Vagina (tissue), 2 donors: ENCODE results near the gene RAB3IL1. TPM values are rescaled to one million over a fixed set of nuclear protein-coding genes. Genes with fewer than 3 reads are reported as not detected.

Experiments
- DNase-seq, 2 donors: peaks; one replicate each; pipeline ENCODE4 v3.0.0-alpha.2; 2017; ENCODE audit errors: extremely low spot score in 2 of 2
- H3K27ac ChIP-seq: fragments of 200-600 bp; sonication (generic); one replicate; pipeline ENCODE4 v1.5.1; 2019
- H3K27me3 ChIP-seq: fragments of 200-600 bp; sonication (generic); one replicate; pipeline ENCODE4 v1.5.1; 2019
- H3K36me3 ChIP-seq, 2 donors: fragments of 200-600 bp; sonication (generic); one replicate each; pipeline ENCODE4 v1.5.1; 2017 to 2019
- H3K4me1 ChIP-seq: fragments of 200-600 bp; sonication (generic); one replicate; pipeline ENCODE4 v1.5.1; 2019
- H3K4me3 ChIP-seq, 2 donors: fragments of 200-600 bp; sonication (generic); 1 replicate in 1 of 2; 2 replicates in 1 of 2; pipeline ENCODE4 v1.5.1; 2016 to 2019
- H3K9me3 ChIP-seq: fragments of 200-600 bp; sonication (generic); one replicate; pipeline ENCODE4 v1.5.1; 2019
- CTCF ChIP-seq, 3 experiments: fragments of 450-650 bp in 2 of 3; fragments of 200-600 bp in 1 of 3; sonication (generic) in 1 of 3; IDR thresholded peaks; one replicate each; pipeline ENCODE4 v1.5.1; 2017 to 2019; ENCODE audit warnings: antibody characterized with exemption in 3 of 3, mild to moderate bottlenecking in 2 of 3, moderate library complexity in 2 of 3
- POLR2A ChIP-seq, 2 donors: fragments of 450-650 bp; IDR thresholded peaks; one replicate each; pipeline ENCODE4 v1.6.1; 2017; ENCODE audit warnings: antibody characterized with exemption in 2 of 2, mild to moderate bottlenecking in 2 of 2, moderate library complexity in 2 of 2
- POLR2AphosphoS5 ChIP-seq, 2 donors: sonication (generic); formaldehyde crosslinking; IDR thresholded peaks; one replicate each; pipeline ENCODE4 v1.9.0; 2017; ENCODE audit warnings: antibody characterized with exemption in 2 of 2, mild to moderate bottlenecking in 2 of 2, low read depth in 1 of 2; ENCODE audit not compliant: insufficient read depth in 1 of 2
- intact Hi-C: fragments of 100-400 bp; cut with DNase I; formaldehyde crosslinking; loops from one replicate; pipeline ENCODE4 v1.15.1; 2023
- microRNA-seq: library from miRNA; unstranded; fragments of <30 nt; microRNA quantifications from one replicate; pipeline ENCODE4, GENCODE V29; 2017; ENCODE audit warnings: borderline number of aligned reads, borderline replicate concordance
- small RNA-seq: library from RNA; depleted of rRNA; stranded (forward); fragments of <200 nt; gene quantifications from one replicate; pipeline ENCODE3, GENCODE V24; 2016
- total RNA-seq: library from RNA; depleted of rRNA; stranded (reverse); fragments of >200 nt; gene quantifications from one replicate; pipeline ENCODE4 v1.2.3, GENCODE V29; 2016

The RAB3IL1 gene
- total RNA-seq, 1 donor from 2014 or later, result 32.2 TPM

- H3K4me3 ChIP-seq, result no peak overlapping the region
- peaks cover 0 to 32% of the 10 kb centered on the region in 2 donors for H3K36me3 ChIP-seq
- H3K27me3 ChIP-seq, result no peaks in the 10 kb centered on the region
- no peak for TF ChIP-seq CTCF (IDR thresholded peaks at IDR 0.05)
- no peak for TF ChIP-seq POLR2A (IDR thresholded peaks at IDR 0.05)
- TF ChIP-seq POLR2AphosphoS5 (IDR thresholded peaks at IDR 0.05; ENCODE audit: insufficient read depth in 1 of 2, low read depth in 1 of 2), result no peak
- no peaks in the 10 kb centered on the region for H3K9me3 ChIP-seq
- intact Hi-C loops, result no loop called here
- DNase-seq, result no peak
- no peaks in the 10 kb centered on the region for H3K4me1 ChIP-seq
- no peak overlapping the region for H3K27ac ChIP-seq
Observed at GRCh38 chr11:61851113-61851899, 66.1 kb downstream of the RAB3IL1 start.

- no peak overlapping the region for H3K27ac ChIP-seq
- H3K27me3 ChIP-seq, result no peaks in the 10 kb centered on the region
- no peak for TF ChIP-seq POLR2AphosphoS5 (IDR thresholded peaks at IDR 0.05; ENCODE audit: insufficient read depth in 1 of 2, low read depth in 1 of 2)
- no peak for TF ChIP-seq CTCF (IDR thresholded peaks at IDR 0.05)
- intact Hi-C loops, result no loop called here
- no peak for DNase-seq
- H3K4me1 ChIP-seq, result no peaks in the 10 kb centered on the region
- no peak overlapping the region for H3K4me3 ChIP-seq
- H3K9me3 ChIP-seq, result no peaks in the 10 kb centered on the region
- peaks cover 0 to 32% of the 10 kb centered on the region in 2 donors for H3K36me3 ChIP-seq
Observed at GRCh38 chr11:61850687-61851086, 66.7 kb downstream of the RAB3IL1 start.

GRCh38 chr11:61848631-61849030 is 68.7 kb downstream of the RAB3IL1 start:
- TF ChIP-seq POLR2AphosphoS5 (IDR thresholded peaks at IDR 0.05; ENCODE audit: insufficient read depth in 1 of 2, low read depth in 1 of 2) (no peak), CTCF (IDR thresholded peaks at IDR 0.05) (no peak), POLR2A (IDR thresholded peaks at IDR 0.05) (no peak)
- no peak for DNase-seq
- intact Hi-C loops, result no loop called here

GRCh38 chr11:61847914-61848581 is 69.3 kb downstream of the RAB3IL1 start:
- peaks cover 0 to 37% of the 10 kb centered on the region in 2 donors for H3K36me3 ChIP-seq

More at GRCh38 chr11:61848631-61849030, 68.7 kb downstream of the RAB3IL1 start:
- Histone ChIP-seq H3K4me3 (no peak overlapping the region), H3K36me3 (peaks cover 0 to 37% of the 10 kb centered on the region in 2 donors), H3K27ac (no peak overlapping the region), H3K4me1 (no peaks in the 10 kb centered on the region), H3K27me3 (no peaks in the 10 kb centered on the region), H3K9me3 (no peaks in the 10 kb centered on the region)

More at GRCh38 chr11:61847914-61848581, 69.3 kb downstream of the RAB3IL1 start:
- Histone ChIP-seq H3K27ac (no peak overlapping the region), H3K4me3 (no peak overlapping the region), H3K27me3 (no peaks in the 10 kb centered on the region), H3K9me3 (no peaks in the 10 kb centered on the region), H3K4me1 (no peaks in the 10 kb centered on the region)
- TF ChIP-seq POLR2A (IDR thresholded peaks at IDR 0.05) (no peak), POLR2AphosphoS5 (IDR thresholded peaks at IDR 0.05; ENCODE audit: insufficient read depth in 1 of 2, low read depth in 1 of 2) (no peak), CTCF (IDR thresholded peaks at IDR 0.05) (no peak)
- intact Hi-C loops, result no loop called here
- DNase-seq, result no peak

Small RNAs within 50 kb of the gene (microRNA-seq; reads per million reads assigned to microRNA genes)
- gene MIR6746, result not detected

Small RNAs within 50 kb of the gene (small RNA-seq; reads per million reads assigned to genes)
- gene MIR6746 (not detected), gene RNU6-1243P (not detected)

Other genes starting within 250 kb of the RAB3IL1 start
- gene DAGLA, start 237.2 kb downstream of the RAB3IL1 start, total RNA-seq, result 1.5 TPM
- gene MYRF, start 164.9 kb downstream of the RAB3IL1 start, total RNA-seq, result 0.25 TPM
- 47.9 TPM for gene TMEM258, start 125.0 kb downstream of the RAB3IL1 start, total RNA-seq
- 9.6 TPM for gene FEN1, start 124.7 kb downstream of the RAB3IL1 start, total RNA-seq
- 9.8 TPM for gene FADS1, start 100.6 kb downstream of the RAB3IL1 start, total RNA-seq
- 25.5 TPM for gene FADS2, start 89.3 kb downstream of the RAB3IL1 start, total RNA-seq
- gene FADS3, start 26.0 kb downstream of the RAB3IL1 start, total RNA-seq, result 41.5 TPM
- gene BEST1, start 32.8 kb upstream of the RAB3IL1 start, total RNA-seq, result 4.4 TPM
- 2,421 TPM for gene FTH1, start 50.1 kb upstream of the RAB3IL1 start, total RNA-seq
- 39.0 TPM for gene INCENP, start 206.4 kb upstream of the RAB3IL1 start, total RNA-seq